ENCODE results near the gene DBNDD2. TPM values are rescaled to one million over a fixed set of nuclear protein-coding genes. Genes with fewer than 3 reads are reported as not detected.

The DBNDD2 gene
- total RNA-seq, 2 donors from 2014 or later = 139 to 159 TPM

- no peak overlapping the region for H3K4me3 ChIP-seq
- H3K27me3 ChIP-seq = no peaks in the 10 kb centered on the region
- no peak for DNase-seq (ENCODE audit: low spot score)
- H3K27ac ChIP-seq = no peak overlapping the region
- H3K9me3 ChIP-seq = no peaks in the 10 kb centered on the region
- peaks cover 40% of the 10 kb centered on the region for H3K36me3 ChIP-seq
- peaks cover 0 to 52% of the 10 kb centered on the region in 2 donors for H3K4me1 ChIP-seq
- no peak for TF ChIP-seq CTCF (IDR thresholded peaks at IDR 0.05)
These were observed 5.4 kb downstream of the DBNDD2 start for GRCh38 chr20:45413479-45413878.

GRCh38 chr20:45415822-45416637, 7.9 kb downstream of the DBNDD2 start, which contains the start of gene PIGT:
Gene PIGT (plus strand): TSS chr20:45416141. CDS start chr20:45416157, 16 bp downstream.
- Histone ChIP-seq H3K4me3 (peak within 1 kb of the TSS; percentile 71 to 95), H3K27ac (peak within 1 kb of the TSS; percentile 83 to 85), H3K27me3 (no peaks in the 10 kb centered on the region), H3K4me1 (peaks cover 5 to 47% of the 10 kb centered on the region in 2 donors), H3K9me3 (no peaks in the 10 kb centered on the region), H3K36me3 (peaks cover 26% of the 10 kb centered on the region)
- no peak for TF ChIP-seq CTCF (IDR thresholded peaks at IDR 0.05)
- DNase-seq (ENCODE audit: low spot score) = peak; percentile 91

DNA sequence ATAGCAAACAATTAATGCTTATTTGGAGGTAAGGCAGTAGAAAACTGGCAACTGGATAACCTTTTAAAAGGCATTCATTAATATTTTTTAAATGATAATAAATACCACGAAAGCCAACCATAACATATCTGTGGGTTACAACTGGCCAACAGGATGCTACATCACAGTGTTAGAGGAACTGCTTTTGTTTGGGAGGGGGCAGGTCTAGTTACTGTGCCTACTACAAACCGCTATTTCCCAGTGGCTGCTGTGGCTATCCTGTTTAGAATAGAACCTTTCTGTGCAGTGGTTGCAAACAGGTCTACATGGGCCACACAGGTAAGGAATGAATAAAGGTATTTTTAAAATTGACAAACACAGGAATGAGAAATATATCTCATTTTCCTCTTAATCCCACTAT, 8.8 kb downstream of the DBNDD2 start:
- no peak for TF ChIP-seq CTCF (IDR thresholded peaks at IDR 0.05)
- Histone ChIP-seq H3K9me3 (no peaks in the 10 kb centered on the region), H3K27me3 (no peaks in the 10 kb centered on the region), H3K27ac (peak overlapping the region; percentile 83 to 85), H3K4me1 (peaks cover 5 to 41% of the 10 kb centered on the region in 2 donors), H3K4me3 (peak overlapping the region in 1 of 2 donors; percentile 95), H3K36me3 (peaks cover 26% of the 10 kb centered on the region)
- no peak for DNase-seq (ENCODE audit: low spot score)

DNA sequence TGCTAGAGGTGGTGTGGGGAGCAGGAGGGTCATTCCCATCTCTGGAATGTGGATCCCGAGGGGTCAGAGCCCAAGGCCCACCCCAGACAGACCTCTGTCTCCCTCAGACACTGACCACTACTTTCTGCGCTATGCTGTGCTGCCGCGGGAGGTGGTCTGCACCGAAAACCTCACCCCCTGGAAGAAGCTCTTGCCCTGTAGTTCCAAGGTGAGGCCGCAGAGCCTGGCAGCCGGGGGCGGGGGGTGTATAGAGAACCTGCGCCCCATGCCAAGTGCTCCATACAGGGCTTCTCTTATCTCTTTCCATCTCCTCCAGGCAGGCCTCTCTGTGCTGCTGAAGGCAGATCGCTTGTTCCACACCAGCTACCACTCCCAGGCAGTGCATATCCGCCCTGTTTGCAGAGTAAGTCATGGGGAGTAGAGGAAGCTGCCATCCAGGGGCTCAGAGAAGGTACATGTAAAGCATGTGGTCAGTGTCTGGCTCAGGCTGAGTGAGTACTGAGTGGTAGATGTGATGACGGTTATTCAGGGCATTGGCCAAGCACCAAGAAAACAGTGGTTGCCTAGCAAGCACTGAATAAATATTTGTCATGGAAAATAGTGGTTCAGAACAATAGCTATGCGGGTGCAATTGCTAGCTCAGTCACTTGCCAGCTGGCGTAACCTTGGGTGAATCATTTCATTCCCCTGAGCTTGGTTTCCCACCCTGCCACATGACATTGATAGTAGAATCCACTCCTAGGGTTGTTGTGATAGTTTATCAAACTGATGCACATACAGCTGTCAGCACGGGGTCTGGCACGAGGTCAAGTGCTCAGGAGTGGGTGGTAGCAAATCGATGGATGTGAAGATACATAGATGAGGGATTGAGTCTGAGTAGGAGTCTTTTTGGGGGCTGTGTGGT, 11.4 kb downstream of the DBNDD2 start:
- Histone ChIP-seq H3K4me1 (peaks cover 5 to 41% of the 10 kb centered on the region in 2 donors), H3K9me3 (no peaks in the 10 kb centered on the region), H3K4me3 (no peak overlapping the region), H3K27ac (peak overlapping the region; percentile 89 to 95), H3K36me3 (peaks cover 45% of the 10 kb centered on the region), H3K27me3 (no peaks in the 10 kb centered on the region)
- DNase-seq (ENCODE audit: low spot score) = peak; percentile 95
- TF ChIP-seq CTCF (IDR thresholded peaks at IDR 0.05) = no peak

GRCh38 chr20:45420125-45420524, 12.0 kb downstream of the DBNDD2 start:
- TF ChIP-seq CTCF (IDR thresholded peaks at IDR 0.05) = no peak
- Histone ChIP-seq H3K9me3 (no peaks in the 10 kb centered on the region), H3K4me3 (no peak overlapping the region), H3K4me1 (peaks cover 5 to 41% of the 10 kb centered on the region in 2 donors), H3K27ac (peak overlapping the region; percentile 89), H3K27me3 (no peaks in the 10 kb centered on the region), H3K36me3 (peaks cover 50% of the 10 kb centered on the region)
- no peak for DNase-seq (ENCODE audit: low spot score)

Measured in right atrium auricular region (tissue), 2 donors.